ENCODE data around the gene TWF1.
A peak's percentile ranks its signal among the peaks of the same experiment; 100 is the strongest.

TWF1 gene

GRCh38 chr12:43806737-43807072 is 588 bp upstream of the TWF1 start:
- H3K4me3 ChIP-seq (ENCODE audit: low read length), result peak overlapping the region; percentile 83
- no peak for TF ChIP-seq CTCF (IDR thresholded peaks at IDR 0.05; ENCODE audit: insufficient read depth, low read depth, low read length, missing control alignments)
- no peak for DNase-seq (ENCODE audit: low read depth)

- peak overlapping the region; percentile 83 for H3K4me3 ChIP-seq (ENCODE audit: low read length)
- no peak for DNase-seq (ENCODE audit: low read depth)
- peak; percentile 44 for TF ChIP-seq CTCF (IDR thresholded peaks at IDR 0.05; ENCODE audit: insufficient read depth, low read depth, low read length, missing control alignments)
These were observed 813 bp downstream of the TWF1 start for GRCh38 chr12:43805149-43805859.

- DNase-seq (ENCODE audit: low read depth), result no peak
- TF ChIP-seq CTCF (IDR thresholded peaks at IDR 0.05; ENCODE audit: insufficient read depth, low read depth, low read length, missing control alignments), result no peak
- no peak overlapping the region for H3K4me3 ChIP-seq (ENCODE audit: low read length)
These were observed 8.4 kb downstream of the TWF1 start for GRCh38 chr12:43797561-43798217.

GRCh38 chr12:43795716-43796280 is 10.3 kb downstream of the TWF1 start:
- no peak overlapping the region for H3K4me3 ChIP-seq (ENCODE audit: low read length)
- DNase-seq (ENCODE audit: low read depth), result no peak
- no peak for TF ChIP-seq CTCF (IDR thresholded peaks at IDR 0.05; ENCODE audit: insufficient read depth, low read depth, low read length, missing control alignments)

GRCh38 chr12:43789941-43790340 is 16.2 kb downstream of the TWF1 start:
- no peak overlapping the region for H3K4me3 ChIP-seq (ENCODE audit: low read length)
- no peak for DNase-seq (ENCODE audit: low read depth)
- TF ChIP-seq CTCF (IDR thresholded peaks at IDR 0.05; ENCODE audit: insufficient read depth, low read depth, low read length, missing control alignments), result no peak

- H3K4me3 ChIP-seq (ENCODE audit: low read length), result no peak overlapping the region
- DNase-seq (ENCODE audit: low read depth), result no peak
- TF ChIP-seq CTCF (IDR thresholded peaks at IDR 0.05; ENCODE audit: insufficient read depth, low read depth, low read length, missing control alignments), result no peak
These were observed 19.0 kb downstream of the TWF1 start for GRCh38 chr12:43786899-43787693.

All from epithelial cell of esophagus (primary cell).